ENCODE data around the gene MAN2C1.
"Not testable (repeated sequence)": the region's sequence is repeated elsewhere in the genome, so short reads cannot be mapped to it uniquely, and the experiment has no call there.

Gene MAN2C1

GRCh38 chr15:75342221-75342620 lies 26.2 kb downstream of the MAN2C1 start:
- DNase-seq = no peak

GRCh38 chr15:75339531-75340240 lies 28.7 kb downstream of the MAN2C1 start:
- DNase-seq = no peak

- no peak for DNase-seq
These were observed 29.7 kb downstream of the MAN2C1 start for GRCh38 chr15:75338661-75339240.

- DNase-seq = peak; percentile 62
These were observed 32.6 kb downstream of the MAN2C1 start, which contains the start of gene COMMD4 for GRCh38 chr15:75335705-75336355. Gene COMMD4 (plus strand): TSS chr15:75336063. CDS start chr15:75336090, 27 bp downstream.

- DNase-seq = no peak
These were observed 33.1 kb downstream of the MAN2C1 start for GRCh38 chr15:75335313-75335704.

GRCh38 chr15:75333654-75334419 lies 34.6 kb downstream of the MAN2C1 start:
- not testable (repeated sequence) for DNase-seq

GRCh38 chr15:75332093-75332492 lies 36.3 kb downstream of the MAN2C1 start:
- not testable (repeated sequence) for DNase-seq

- no peak for DNase-seq
These were observed 38.8 kb downstream of the MAN2C1 start for GRCh38 chr15:75329571-75329970.

- DNase-seq = no peak
These were observed 39.7 kb downstream of the MAN2C1 start for GRCh38 chr15:75328493-75329314.

- DNase-seq = no peak
These were observed 40.9 kb downstream of the MAN2C1 start for GRCh38 chr15:75327491-75327890.

GRCh38 chr15:75327005-75327404 lies 41.4 kb downstream of the MAN2C1 start:
- no peak for DNase-seq

- DNase-seq = no peak
These were observed 42.5 kb downstream of the MAN2C1 start for GRCh38 chr15:75325922-75326321.

GRCh38 chr15:75321711-75322110 lies 46.7 kb downstream of the MAN2C1 start:
- DNase-seq = no peak

GRCh38 chr15:75319231-75319897 lies 49.0 kb downstream of the MAN2C1 start:
- DNase-seq = not testable (repeated sequence)

GRCh38 chr15:75314552-75315290 lies 53.7 kb downstream of the MAN2C1 start:
- DNase-seq = no peak

GRCh38 chr15:75313116-75313845 lies 55.1 kb downstream of the MAN2C1 start:
- no peak for DNase-seq

- DNase-seq = not testable (repeated sequence)
These were observed 55.9 kb downstream of the MAN2C1 start for GRCh38 chr15:75312548-75312947.

- DNase-seq = no peak
These were observed 58.7 kb downstream of the MAN2C1 start for GRCh38 chr15:75309711-75310110.

GRCh38 chr15:75307778-75308390 lies 60.5 kb downstream of the MAN2C1 start:
- DNase-seq = no peak

GRCh38 chr15:75306188-75306587 lies 62.2 kb downstream of the MAN2C1 start:
- no peak for DNase-seq
